LNCaP clone FGC (cell line): Measurements from ENCODE around the gene INPP4B.

ENCODE experiments used
- DNase-seq: peaks from one replicate; pipeline ENCODE4 v3.0.0-alpha.2; 2011; ENCODE audit warnings: low read depth
- H3K4me3 ChIP-seq: 2 replicates; pipeline ENCODE4 v1.5.1; 2011; ENCODE audit warnings: mild to moderate bottlenecking, low read depth, low read length, control low read depth
- TF ChIP-seq, protein P1 (sequence below): IDR thresholded peaks from 2 replicates; pipeline ENCODE4 v1.5.1; 2012; ENCODE audit warnings: mild to moderate bottlenecking; ENCODE audit not compliant: control insufficient read depth, insufficient read depth; ENCODE audit errors: extremely low read depth

INPP4B gene

GRCh38 chr4:142407596-142407995 is 438.5 kb downstream of the INPP4B start:
- DNase-seq, result no peak
- H3K4me3 ChIP-seq, result no peak overlapping the region
- TF ChIP-seq, protein P1, sequence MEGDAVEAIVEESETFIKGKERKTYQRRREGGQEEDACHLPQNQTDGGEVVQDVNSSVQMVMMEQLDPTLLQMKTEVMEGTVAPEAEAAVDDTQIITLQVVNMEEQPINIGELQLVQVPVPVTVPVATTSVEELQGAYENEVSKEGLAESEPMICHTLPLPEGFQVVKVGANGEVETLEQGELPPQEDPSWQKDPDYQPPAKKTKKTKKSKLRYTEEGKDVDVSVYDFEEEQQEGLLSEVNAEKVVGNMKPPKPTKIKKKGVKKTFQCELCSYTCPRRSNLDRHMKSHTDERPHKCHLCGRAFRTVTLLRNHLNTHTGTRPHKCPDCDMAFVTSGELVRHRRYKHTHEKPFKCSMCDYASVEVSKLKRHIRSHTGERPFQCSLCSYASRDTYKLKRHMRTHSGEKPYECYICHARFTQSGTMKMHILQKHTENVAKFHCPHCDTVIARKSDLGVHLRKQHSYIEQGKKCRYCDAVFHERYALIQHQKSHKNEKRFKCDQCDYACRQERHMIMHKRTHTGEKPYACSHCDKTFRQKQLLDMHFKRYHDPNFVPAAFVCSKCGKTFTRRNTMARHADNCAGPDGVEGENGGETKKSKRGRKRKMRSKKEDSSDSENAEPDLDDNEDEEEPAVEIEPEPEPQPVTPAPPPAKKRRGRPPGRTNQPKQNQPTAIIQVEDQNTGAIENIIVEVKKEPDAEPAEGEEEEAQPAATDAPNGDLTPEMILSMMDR, result no peak

DNA sequence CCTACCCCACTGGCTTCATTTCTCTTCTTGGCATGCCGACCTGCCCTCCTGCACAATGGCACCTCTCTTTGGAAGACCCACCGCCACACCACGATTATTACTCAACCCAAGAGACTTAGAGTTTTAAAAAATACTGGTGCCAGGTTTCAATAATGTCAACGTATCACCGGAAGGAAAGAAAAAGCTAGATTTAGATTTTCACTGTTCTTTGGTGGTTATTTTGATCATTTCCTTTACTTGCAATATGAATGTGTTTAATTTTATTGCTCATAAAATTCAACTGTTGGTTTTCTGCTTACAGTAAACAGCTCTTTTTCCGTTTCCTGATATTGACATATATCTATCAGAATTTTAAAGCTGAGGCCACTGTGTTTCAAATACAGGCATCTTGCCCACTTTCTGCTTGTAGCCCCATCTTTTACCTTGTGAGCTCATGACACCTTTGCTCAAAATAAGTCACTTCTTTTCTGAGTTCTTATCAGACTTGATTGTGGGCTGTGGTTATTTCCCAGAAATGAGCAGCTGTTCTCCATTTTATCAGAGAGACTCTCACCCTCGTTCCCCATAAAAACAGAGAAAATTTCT is 439.1 kb downstream of the INPP4B start:
- TF ChIP-seq, protein P1, result no peak
- no peak overlapping the region for H3K4me3 ChIP-seq

GRCh38 chr4:142406499-142406835 is 439.6 kb downstream of the INPP4B start:
- TF ChIP-seq, protein P1, result no peak
- no peak overlapping the region for H3K4me3 ChIP-seq
- DNase-seq, result peak; percentile 7

More for the DNA sequence above, 439.1 kb downstream of the INPP4B start:
- peak; percentile 4 for DNase-seq

- TF ChIP-seq, protein P1, result no peak
- H3K4me3 ChIP-seq, result no peak overlapping the region
- DNase-seq, result no peak
Measured at GRCh38 chr4:142405695-142406498, 440.2 kb downstream of the INPP4B start.

GRCh38 chr4:142405021-142405694 is 440.9 kb downstream of the INPP4B start:
- TF ChIP-seq, protein P1, result no peak
- H3K4me3 ChIP-seq, result no peak overlapping the region
- DNase-seq, result no peak

- no peak for DNase-seq
- TF ChIP-seq, protein P1, result no peak
- H3K4me3 ChIP-seq, result no peak overlapping the region
Measured at GRCh38 chr4:142404191-142404611, 441.9 kb downstream of the INPP4B start.
